Sigmoid colon (tissue), 4 donors: Measurements from ENCODE around the gene RCN2.

ENCODE experiments used
- EP300 ChIP-seq, 4 donors: sonication (generic); formaldehyde crosslinking; IDR thresholded peaks; one replicate each; pipeline ENCODE4 v1.6.1; 2017; ENCODE audit warnings: antibody characterized with exemption in 4 of 4
- POLR2A ChIP-seq, 2 donors: fragments of 450-650 bp; IDR thresholded peaks; one replicate each; pipeline ENCODE4 v1.6.1; 2016; ENCODE audit warnings: antibody characterized with exemption in 2 of 2, mild to moderate bottlenecking in 2 of 2, moderate library complexity in 2 of 2
- POLR2AphosphoS5 ChIP-seq, 4 donors: sonication (generic); formaldehyde crosslinking; IDR thresholded peaks; one replicate each; pipeline ENCODE4 v1.6.1; 2017; ENCODE audit warnings: antibody characterized with exemption in 4 of 4
- TF ChIP-seq, protein P1 (sequence below), 4 experiments: fragments of 450-650 bp in 3 of 4; fragments of 200-600 bp in 1 of 4; IDR thresholded peaks; one replicate each; pipeline ENCODE4 v1.5.1; 2016 to 2019; ENCODE audit warnings: antibody characterized with exemption in 4 of 4, mild to moderate bottlenecking in 3 of 4, moderate library complexity in 2 of 4

- TF ChIP-seq, protein P1, sequence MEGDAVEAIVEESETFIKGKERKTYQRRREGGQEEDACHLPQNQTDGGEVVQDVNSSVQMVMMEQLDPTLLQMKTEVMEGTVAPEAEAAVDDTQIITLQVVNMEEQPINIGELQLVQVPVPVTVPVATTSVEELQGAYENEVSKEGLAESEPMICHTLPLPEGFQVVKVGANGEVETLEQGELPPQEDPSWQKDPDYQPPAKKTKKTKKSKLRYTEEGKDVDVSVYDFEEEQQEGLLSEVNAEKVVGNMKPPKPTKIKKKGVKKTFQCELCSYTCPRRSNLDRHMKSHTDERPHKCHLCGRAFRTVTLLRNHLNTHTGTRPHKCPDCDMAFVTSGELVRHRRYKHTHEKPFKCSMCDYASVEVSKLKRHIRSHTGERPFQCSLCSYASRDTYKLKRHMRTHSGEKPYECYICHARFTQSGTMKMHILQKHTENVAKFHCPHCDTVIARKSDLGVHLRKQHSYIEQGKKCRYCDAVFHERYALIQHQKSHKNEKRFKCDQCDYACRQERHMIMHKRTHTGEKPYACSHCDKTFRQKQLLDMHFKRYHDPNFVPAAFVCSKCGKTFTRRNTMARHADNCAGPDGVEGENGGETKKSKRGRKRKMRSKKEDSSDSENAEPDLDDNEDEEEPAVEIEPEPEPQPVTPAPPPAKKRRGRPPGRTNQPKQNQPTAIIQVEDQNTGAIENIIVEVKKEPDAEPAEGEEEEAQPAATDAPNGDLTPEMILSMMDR (IDR thresholded peaks at IDR 0.05), result no peak
- TF ChIP-seq POLR2AphosphoS5 (IDR thresholded peaks at IDR 0.05) (peak in 3 of 4 donors; percentile 85 to 93 (median 92)), POLR2A (IDR thresholded peaks at IDR 0.05) (peak; percentile 50 to 58), EP300 (IDR thresholded peaks at IDR 0.05) (no peak)
Measured at GRCh38 chr15:76905013-76905839, 26.3 kb upstream of the RCN2 start, which contains the start of gene SCAPER.
